Gastrocnemius medialis (tissue), 4 donors: ENCODE measurements around the gene PGC.

ENCODE experiments used
- POLR2A ChIP-seq, 2 donors: fragments of 450-650 bp; IDR thresholded peaks; one replicate each; pipeline ENCODE4 v1.6.1; 2017; ENCODE audit warnings: antibody characterized with exemption in 2 of 2, mild to moderate bottlenecking in 2 of 2, moderate library complexity in 2 of 2
- TF ChIP-seq, protein P1 (sequence below), 5 experiments: fragments of 450-650 bp in 3 of 5; fragments of 200-600 bp in 2 of 5; sonication (generic) in 2 of 5; IDR thresholded peaks in 4 of 5; conservative IDR thresholded peaks in 1 of 5; 1 replicate in 4 of 5; 2 replicates in 1 of 5; pipeline ENCODE4 v1.5.1; 2016 to 2019; ENCODE audit warnings: antibody characterized with exemption in 5 of 5, mild to moderate bottlenecking in 3 of 5, moderate library complexity in 3 of 5

DNA sequence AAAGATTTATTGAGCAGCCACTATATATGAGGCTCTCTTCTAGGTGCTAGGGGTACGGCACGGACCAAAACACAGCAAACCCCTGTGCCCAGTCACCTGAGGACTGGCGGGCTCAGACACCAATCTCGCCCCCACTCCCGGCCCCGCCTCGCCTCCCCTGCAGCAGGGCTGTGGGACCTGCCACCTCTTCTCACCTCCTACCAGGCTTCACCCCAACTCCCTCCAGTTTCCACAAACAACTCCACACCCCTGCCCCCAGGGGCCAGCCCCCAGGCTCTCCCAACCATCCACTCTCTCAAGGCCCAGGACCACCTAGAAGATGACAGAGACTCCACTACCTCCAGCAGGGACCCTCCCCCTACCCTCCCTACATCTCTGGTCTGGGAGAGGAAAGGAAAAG is 18.2 kb downstream of the PGC start:
- TF ChIP-seq, protein P1, sequence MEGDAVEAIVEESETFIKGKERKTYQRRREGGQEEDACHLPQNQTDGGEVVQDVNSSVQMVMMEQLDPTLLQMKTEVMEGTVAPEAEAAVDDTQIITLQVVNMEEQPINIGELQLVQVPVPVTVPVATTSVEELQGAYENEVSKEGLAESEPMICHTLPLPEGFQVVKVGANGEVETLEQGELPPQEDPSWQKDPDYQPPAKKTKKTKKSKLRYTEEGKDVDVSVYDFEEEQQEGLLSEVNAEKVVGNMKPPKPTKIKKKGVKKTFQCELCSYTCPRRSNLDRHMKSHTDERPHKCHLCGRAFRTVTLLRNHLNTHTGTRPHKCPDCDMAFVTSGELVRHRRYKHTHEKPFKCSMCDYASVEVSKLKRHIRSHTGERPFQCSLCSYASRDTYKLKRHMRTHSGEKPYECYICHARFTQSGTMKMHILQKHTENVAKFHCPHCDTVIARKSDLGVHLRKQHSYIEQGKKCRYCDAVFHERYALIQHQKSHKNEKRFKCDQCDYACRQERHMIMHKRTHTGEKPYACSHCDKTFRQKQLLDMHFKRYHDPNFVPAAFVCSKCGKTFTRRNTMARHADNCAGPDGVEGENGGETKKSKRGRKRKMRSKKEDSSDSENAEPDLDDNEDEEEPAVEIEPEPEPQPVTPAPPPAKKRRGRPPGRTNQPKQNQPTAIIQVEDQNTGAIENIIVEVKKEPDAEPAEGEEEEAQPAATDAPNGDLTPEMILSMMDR (IDR thresholded peaks at IDR 0.05 in 4 of 5, conservative IDR thresholded peaks at IDR 0.05 in 1 of 5) = no peak
- TF ChIP-seq POLR2A (IDR thresholded peaks at IDR 0.05) = peak in 1 of 2 donors; percentile 11
